ENCODE data around the gene MVB12B. TPM values are rescaled to one million over a fixed set of nuclear protein-coding genes. Genes with fewer than 3 reads are reported as not detected.

MVB12B gene
- total RNA-seq, 1 donor from 2014 or later = 0.26 TPM

GRCh38 chr9:126304207-126304970 lies 22.2 kb upstream of the MVB12B start:
- TF ChIP-seq CTCF (IDR thresholded peaks at IDR 0.05; ENCODE audit: insufficient read depth, low read length, severe bottlenecking) = no peak
- FAIRE-seq (no peak), DNase-seq (ENCODE audit: low read depth) (peak; percentile 11)
- no peaks in the 10 kb centered on the region for H3K36me3 ChIP-seq (ENCODE audit: control insufficient read depth, insufficient read depth, low read length)
- H3K4me3 ChIP-seq (ENCODE audit: low read depth, low read length) = no peak overlapping the region
- no peaks in the 10 kb centered on the region for H3K27me3 ChIP-seq (ENCODE audit: control insufficient read depth, insufficient read depth, low read length)

- TF ChIP-seq CTCF (IDR thresholded peaks at IDR 0.05; ENCODE audit: insufficient read depth, low read length, severe bottlenecking) = no peak
- DNase-seq (ENCODE audit: low read depth) = no peak
- Histone ChIP-seq H3K36me3 (ENCODE audit: control insufficient read depth, insufficient read depth, low read length) (no peaks in the 10 kb centered on the region), H3K4me3 (ENCODE audit: low read depth, low read length) (no peak overlapping the region), H3K27me3 (ENCODE audit: control insufficient read depth, insufficient read depth, low read length) (no peaks in the 10 kb centered on the region)
- no peak for FAIRE-seq
Observed at GRCh38 chr9:126304971-126305320, 21.7 kb upstream of the MVB12B start.

GRCh38 chr9:126306071-126306647 lies 20.5 kb upstream of the MVB12B start:
- FAIRE-seq (no peak), DNase-seq (ENCODE audit: low read depth) (no peak)
- no peak for TF ChIP-seq CTCF (IDR thresholded peaks at IDR 0.05; ENCODE audit: insufficient read depth, low read length, severe bottlenecking)
- H3K4me3 ChIP-seq (ENCODE audit: low read depth, low read length) = no peak overlapping the region
- H3K27me3 ChIP-seq (ENCODE audit: control insufficient read depth, insufficient read depth, low read length) = no peaks in the 10 kb centered on the region
- no peaks in the 10 kb centered on the region for H3K36me3 ChIP-seq (ENCODE audit: control insufficient read depth, insufficient read depth, low read length)

GRCh38 chr9:126307322-126308061 lies 19.1 kb upstream of the MVB12B start:
- Histone ChIP-seq H3K4me3 (ENCODE audit: low read depth, low read length) (no peak overlapping the region), H3K27me3 (ENCODE audit: control insufficient read depth, insufficient read depth, low read length) (no peaks in the 10 kb centered on the region), H3K36me3 (ENCODE audit: control insufficient read depth, insufficient read depth, low read length) (no peaks in the 10 kb centered on the region)
- DNase-seq (ENCODE audit: low read depth) (no peak), FAIRE-seq (no peak)
- TF ChIP-seq CTCF (IDR thresholded peaks at IDR 0.05; ENCODE audit: insufficient read depth, low read length, severe bottlenecking) = no peak

DNA sequence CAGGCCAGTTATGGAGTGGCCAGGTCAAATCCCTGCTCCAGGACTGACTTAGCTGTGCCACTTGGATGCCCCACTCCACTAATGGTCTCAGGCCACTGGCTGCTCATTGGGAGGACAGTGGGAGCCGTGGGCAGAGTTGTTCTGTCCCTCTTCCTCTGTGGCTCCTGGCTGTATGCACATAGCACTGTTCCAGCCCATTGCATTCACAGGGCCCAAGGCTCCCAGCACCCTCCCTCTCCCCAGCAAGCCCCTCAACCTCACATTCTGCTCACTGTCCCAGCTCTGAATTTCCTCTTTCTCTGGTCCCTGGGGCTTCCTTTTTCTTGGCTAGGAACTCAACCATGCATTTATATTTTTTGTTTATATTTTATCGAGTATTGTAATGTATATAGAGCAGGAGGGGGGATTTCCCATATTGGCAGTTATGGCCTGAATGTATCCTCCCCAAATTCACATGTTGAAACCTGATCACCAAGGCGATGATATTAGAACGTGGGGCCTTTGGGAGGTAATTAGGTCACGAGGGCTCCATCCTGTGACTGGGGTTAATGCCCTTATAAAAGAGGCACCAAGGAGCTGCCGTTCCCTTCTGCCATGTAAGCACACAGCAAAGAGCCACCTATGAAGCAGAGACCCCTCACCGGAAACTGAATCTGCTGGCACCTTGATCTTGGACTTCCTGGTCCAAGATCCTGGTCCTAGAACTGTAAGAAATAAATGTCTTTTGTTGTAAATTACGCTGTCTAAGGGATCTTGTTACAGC lies 17.0 kb upstream of the MVB12B start:
- no peak for FAIRE-seq
- no peaks in the 10 kb centered on the region for H3K36me3 ChIP-seq (ENCODE audit: control insufficient read depth, insufficient read depth, low read length)
- TF ChIP-seq CTCF (IDR thresholded peaks at IDR 0.05; ENCODE audit: insufficient read depth, low read length, severe bottlenecking) = no peak
- no peaks in the 10 kb centered on the region for H3K27me3 ChIP-seq (ENCODE audit: control insufficient read depth, insufficient read depth, low read length)
- no peak overlapping the region for H3K4me3 ChIP-seq (ENCODE audit: low read depth, low read length)
- DNase-seq (ENCODE audit: low read depth) = no peak

Measured in bronchial epithelial cell (primary cell).